AG09319 (cell line): Measurements from ENCODE around the gene PEX3.

Source experiments
- DNase-seq: peaks from one replicate; pipeline ENCODE4 v3.0.0-alpha.2; 2010; ENCODE audit warnings: low read depth; ENCODE audit errors: extremely low read depth
- CTCF ChIP-seq: IDR thresholded peaks from 2 replicates; pipeline ENCODE4 v1.5.1; 2011; ENCODE audit warnings: low read depth, mild to moderate bottlenecking, inconsistent platforms, low read length, moderate library complexity

Gene PEX3

GRCh38 chr6:143408151-143408786, 42.3 kb upstream of the PEX3 start:
- DNase-seq, result no peak
- TF ChIP-seq CTCF, result no peak

GRCh38 chr6:143408787-143409162, 41.8 kb upstream of the PEX3 start:
- no peak for DNase-seq
- no peak for TF ChIP-seq CTCF

- no peak for TF ChIP-seq CTCF
- DNase-seq, result peak; percentile 49
Observed at GRCh38 chr6:143410859-143411270, 39.7 kb upstream of the PEX3 start.

- no peak for TF ChIP-seq CTCF
- no peak for DNase-seq
Observed at GRCh38 chr6:143414769-143415168, 35.8 kb upstream of the PEX3 start.

GRCh38 chr6:143419526-143419925, 31.1 kb upstream of the PEX3 start:
- no peak for TF ChIP-seq CTCF
- DNase-seq, result no peak

GRCh38 chr6:143426026-143426425, 24.6 kb upstream of the PEX3 start:
- TF ChIP-seq CTCF, result no peak
- DNase-seq, result no peak

GRCh38 chr6:143427109-143427817, 23.3 kb upstream of the PEX3 start:
- peak; percentile 95 for DNase-seq
- peak; percentile 100 for TF ChIP-seq CTCF
